Measurements from ENCODE around the gene MYT1.

Gene MYT1

GRCh38 chr20:64225171-64225595 lies 60.9 kb downstream of the MYT1 start:
- no peak for DNase-seq (ENCODE audit: low spot score)
- Histone ChIP-seq H3K4me3 (no peak overlapping the region), H3K27ac (no peak overlapping the region)
- no peak for TF ChIP-seq CTCF (IDR thresholded peaks at IDR 0.05)

GRCh38 chr20:64225828-64226598 lies 61.8 kb downstream of the MYT1 start:
- DNase-seq (ENCODE audit: low spot score), result no peak
- Histone ChIP-seq H3K4me3 (no peak overlapping the region), H3K27ac (no peak overlapping the region)
- no peak for TF ChIP-seq CTCF (IDR thresholded peaks at IDR 0.05)

- Histone ChIP-seq H3K27ac (no peak overlapping the region), H3K4me3 (no peak overlapping the region)
- DNase-seq (ENCODE audit: low spot score), result no peak
- no peak for TF ChIP-seq CTCF (IDR thresholded peaks at IDR 0.05)
Measured at GRCh38 chr20:64226686-64227580, 62.7 kb downstream of the MYT1 start.

GRCh38 chr20:64228086-64228653 lies 63.9 kb downstream of the MYT1 start:
- Histone ChIP-seq H3K27ac (no peak overlapping the region), H3K4me3 (no peak overlapping the region)
- DNase-seq (ENCODE audit: low spot score), result no peak
- no peak for TF ChIP-seq CTCF (IDR thresholded peaks at IDR 0.05)

- Histone ChIP-seq H3K27ac (no peak overlapping the region), H3K4me3 (no peak overlapping the region)
- TF ChIP-seq CTCF (IDR thresholded peaks at IDR 0.05), result no peak
- DNase-seq (ENCODE audit: low spot score), result no peak
Measured at GRCh38 chr20:64228751-64229506, 64.7 kb downstream of the MYT1 start.

- Histone ChIP-seq H3K4me3 (no peak overlapping the region), H3K27ac (no peak overlapping the region)
- TF ChIP-seq CTCF (IDR thresholded peaks at IDR 0.05), result no peak
- DNase-seq (ENCODE audit: low spot score), result no peak
Measured at GRCh38 chr20:64229507-64230061, 65.3 kb downstream of the MYT1 start.
